T-helper 1 cell (primary cell): Measurements from ENCODE around the gene PEX7.
"Not testable (repeated sequence)": the region's sequence is repeated elsewhere in the genome, so short reads cannot be mapped to it uniquely, and the experiment has no call there.

Experiments
- DNase-seq, 5 donors: peaks; one replicate each; pipeline ENCODE4 v3.0.0-alpha.2; 2012 to 2020

Gene PEX7

DNA sequence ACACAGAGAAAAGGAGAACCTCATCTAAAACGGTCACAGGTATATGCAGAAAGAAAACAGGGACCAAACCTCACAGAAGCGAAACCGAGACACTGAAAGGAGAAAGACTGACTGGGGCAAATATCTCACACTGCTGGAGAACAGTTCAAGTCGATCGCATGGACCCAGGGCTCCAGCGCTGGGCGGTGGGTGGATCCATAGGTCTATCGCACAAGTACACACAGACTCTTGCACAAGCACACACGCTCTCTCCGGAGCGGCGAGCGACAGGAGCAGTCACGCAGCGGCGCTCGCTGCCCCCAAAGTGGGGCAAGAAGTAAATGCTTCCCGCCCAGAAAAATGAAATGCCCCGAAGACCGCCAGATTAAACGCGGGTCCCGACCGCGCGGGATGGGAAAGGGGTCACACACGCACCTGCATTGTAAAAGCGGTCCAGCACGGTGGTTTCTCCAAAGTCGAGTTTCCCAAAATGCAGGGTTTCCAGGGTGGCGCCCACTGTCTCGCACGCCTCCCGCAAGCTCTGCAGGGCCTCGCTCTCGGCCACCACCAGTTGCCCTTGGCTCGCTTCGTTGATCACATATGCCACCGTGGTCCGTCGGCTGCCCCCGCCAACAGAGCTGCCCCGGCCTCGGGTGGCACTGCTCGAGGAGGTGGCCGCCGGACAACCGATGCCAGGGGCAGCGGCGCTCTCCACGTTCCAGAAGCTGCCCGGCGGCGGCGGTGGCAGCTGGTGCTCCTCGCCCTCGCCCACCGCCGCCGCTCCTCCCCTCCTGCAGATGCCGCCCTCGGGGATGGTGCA is 30.9 kb upstream of the PEX7 start:
- peak; percentile 22 to 78 (median 38) for DNase-seq

DNA sequence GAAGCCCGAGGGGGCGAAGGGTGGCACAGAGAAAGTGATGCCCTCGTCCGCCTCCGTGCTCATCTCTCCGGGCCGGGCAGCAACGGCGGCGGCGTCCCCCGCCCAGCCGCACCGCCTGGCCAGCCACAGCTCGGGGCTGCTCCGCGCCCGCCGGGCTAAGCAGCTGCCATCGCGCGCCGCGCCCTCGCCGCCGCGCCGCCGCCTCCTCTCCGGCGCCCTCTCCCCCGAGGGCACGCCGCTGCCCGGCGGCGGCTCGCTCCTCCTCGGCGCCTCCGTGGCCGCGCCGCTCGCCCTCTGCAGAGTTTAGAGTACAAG is 30.3 kb upstream of the PEX7 start:
- peak in 1 of 5 donors; percentile 34 for DNase-seq

- DNase-seq = peak; percentile 84 to 92 (median 90)
Measured at GRCh38 chr6:136792410-136793262, 29.8 kb upstream of the PEX7 start, which contains the start of gene MAP3K5. TSS of gene MAP3K5 (minus strand) at chr6:136792477. CDS start at chr6:136792157, 320 bp downstream.

GRCh38 chr6:136793363-136793762 is 29.0 kb upstream of the PEX7 start:
- DNase-seq = no peak

GRCh38 chr6:136795386-136795785 is 27.0 kb upstream of the PEX7 start:
- no peak for DNase-seq

DNA sequence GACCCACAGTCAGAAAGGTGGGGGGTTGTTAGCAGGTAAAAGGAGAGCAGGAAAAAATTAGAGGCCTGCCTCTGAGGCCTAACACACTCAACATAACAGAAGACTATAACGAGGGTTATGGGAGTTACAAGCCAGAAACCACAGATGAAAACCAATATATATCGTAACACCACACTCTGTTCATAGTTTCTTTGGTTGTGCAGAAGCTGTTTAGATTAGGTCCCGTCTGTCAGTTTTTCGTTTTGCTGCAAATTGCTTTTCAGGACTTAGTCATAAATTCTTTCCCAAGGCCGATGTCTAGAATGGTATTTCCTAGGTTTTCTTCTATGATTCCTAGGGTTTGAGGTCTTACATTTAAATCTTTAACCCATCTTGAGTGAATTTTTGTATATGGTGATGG is 26.4 kb upstream of the PEX7 start:
- DNase-seq = no peak

GRCh38 chr6:136798044-136798443 is 24.3 kb upstream of the PEX7 start:
- no peak for DNase-seq

- DNase-seq = no peak
Measured at GRCh38 chr6:136801581-136801980, 20.8 kb upstream of the PEX7 start.

DNA sequence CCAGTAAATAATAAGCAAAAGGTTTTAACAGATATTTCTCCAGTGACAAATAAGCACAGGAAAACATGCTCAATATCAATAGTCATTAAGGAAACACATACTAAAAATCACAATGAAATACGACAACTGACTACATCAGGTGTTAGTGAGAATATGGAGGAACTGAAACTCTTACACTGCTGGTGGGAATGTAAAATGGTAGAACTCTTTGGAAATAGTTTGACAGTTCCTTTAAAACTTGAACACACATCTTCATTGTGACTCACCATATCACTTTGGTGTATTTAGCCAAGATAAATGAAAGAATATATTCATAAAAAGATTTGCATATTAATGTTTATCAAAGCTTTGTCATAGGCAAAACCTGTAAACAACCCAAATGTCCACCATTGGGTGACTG is 18.8 kb upstream of the PEX7 start:
- DNase-seq = no peak

GRCh38 chr6:136809091-136809860 is 13.1 kb upstream of the PEX7 start:
- no peak for DNase-seq

- no peak for DNase-seq
Measured at GRCh38 chr6:136811272-136811671, 11.1 kb upstream of the PEX7 start.

DNA sequence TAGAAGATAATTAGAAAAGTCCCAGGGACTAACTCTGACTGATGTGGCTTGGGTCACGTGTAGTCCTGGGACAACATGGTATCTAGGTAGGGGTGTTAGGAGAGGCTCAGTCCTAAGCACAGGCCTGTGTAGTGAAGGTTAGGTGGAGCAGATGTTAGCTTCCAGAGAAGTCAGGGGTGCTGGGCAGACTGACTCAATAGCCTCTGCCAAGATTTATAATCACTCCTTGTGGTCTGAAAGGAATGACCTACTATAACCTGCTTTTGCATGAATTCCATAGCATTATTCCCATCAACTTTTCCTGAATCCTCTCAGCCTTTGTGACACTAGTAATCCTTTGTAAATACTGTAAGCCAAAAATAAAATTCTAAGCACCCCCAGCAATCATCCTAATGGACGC is 10.2 kb upstream of the PEX7 start:
- DNase-seq = no peak

- not testable (repeated sequence) for DNase-seq
Measured at GRCh38 chr6:136815608-136816007, 6.8 kb upstream of the PEX7 start.

DNA sequence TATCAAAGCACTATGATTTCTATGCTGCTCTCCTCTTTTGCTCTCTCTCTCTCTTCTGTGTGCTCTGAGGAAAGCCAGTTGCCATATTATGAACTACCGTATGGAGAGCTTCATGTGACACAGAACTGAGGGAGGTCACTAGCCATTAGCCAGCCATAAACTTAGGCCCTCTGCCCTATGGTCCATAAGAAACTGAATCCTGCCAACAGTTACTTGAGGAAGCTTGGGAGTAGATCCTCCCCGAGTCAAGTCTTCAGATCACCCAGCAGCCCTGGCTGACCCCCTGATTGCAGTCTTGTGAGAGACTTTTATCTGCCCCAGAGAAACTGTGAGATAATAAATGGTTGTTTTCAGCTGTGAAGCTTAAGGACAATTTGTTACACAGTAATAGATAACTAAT is 5.7 kb upstream of the PEX7 start:
- DNase-seq = no peak

GRCh38 chr6:136820561-136820960 is 1.8 kb upstream of the PEX7 start:
- no peak for DNase-seq

GRCh38 chr6:136822046-136822375 is 381 bp upstream of the PEX7 start:
- no peak for DNase-seq

DNA sequence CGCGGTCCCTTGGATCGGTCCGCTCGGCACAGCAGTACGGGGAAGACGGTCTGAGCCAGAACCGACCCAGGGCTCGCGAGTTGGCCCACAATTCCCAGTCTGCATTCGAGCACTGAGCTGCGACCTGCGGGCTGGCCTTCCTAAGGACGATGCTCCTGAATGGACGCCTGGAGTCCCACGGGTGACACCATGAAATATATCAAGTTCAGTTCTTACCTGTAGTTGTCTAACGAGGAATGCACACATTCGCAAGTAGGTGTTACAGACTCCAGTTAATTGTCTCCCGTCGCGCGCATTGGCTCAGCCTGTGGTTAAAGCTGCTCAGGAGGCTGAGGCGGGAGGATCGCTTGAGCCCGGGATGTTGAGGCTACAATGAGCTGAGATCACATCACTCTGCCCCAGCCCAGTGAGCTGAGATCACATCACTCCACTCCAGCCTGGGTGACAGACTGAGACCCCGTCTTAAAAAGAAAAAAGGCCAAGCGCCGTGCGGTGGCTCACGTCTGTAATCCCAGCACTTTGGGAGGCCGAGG is 802 bp downstream of the PEX7 start:
- no peak for DNase-seq

GRCh38 chr6:136826216-136826615 is 3.8 kb downstream of the PEX7 start:
- no peak for DNase-seq

DNA sequence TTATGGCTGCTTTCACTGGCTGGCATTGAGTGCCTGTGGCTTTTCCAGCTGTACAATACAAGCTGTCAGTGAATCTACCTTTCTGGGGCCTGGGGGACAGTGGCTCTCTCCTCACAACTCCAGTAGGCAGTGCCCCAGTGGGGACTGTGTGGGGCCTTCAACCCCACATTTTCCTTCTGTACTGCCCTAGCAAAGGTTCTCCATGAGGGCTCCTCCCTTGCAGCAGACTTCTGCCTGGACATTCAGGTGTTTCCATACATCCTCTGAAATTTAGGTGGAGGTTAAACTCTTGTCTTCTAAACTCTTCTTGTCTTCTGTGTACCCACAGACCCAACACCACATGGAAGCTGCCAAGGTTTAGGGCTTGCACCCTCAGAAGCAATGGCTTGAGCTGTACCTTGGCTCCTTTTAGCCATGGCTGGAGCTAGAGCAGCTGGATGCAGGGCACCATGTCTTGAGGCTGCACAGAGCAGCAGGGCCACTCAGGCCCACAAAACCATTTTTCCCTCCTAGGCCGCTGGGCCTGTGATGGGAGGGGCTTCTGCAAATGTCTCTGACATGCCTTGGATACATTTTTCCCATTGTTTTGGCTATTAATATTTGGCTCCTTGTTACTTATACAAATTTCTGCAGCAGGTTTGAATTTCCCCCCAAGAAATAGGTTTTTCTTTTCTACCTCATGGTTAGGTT is 9.6 kb downstream of the PEX7 start:
- DNase-seq = no peak

GRCh38 chr6:136840276-136841001 is 18.0 kb downstream of the PEX7 start:
- DNase-seq = no peak

DNA sequence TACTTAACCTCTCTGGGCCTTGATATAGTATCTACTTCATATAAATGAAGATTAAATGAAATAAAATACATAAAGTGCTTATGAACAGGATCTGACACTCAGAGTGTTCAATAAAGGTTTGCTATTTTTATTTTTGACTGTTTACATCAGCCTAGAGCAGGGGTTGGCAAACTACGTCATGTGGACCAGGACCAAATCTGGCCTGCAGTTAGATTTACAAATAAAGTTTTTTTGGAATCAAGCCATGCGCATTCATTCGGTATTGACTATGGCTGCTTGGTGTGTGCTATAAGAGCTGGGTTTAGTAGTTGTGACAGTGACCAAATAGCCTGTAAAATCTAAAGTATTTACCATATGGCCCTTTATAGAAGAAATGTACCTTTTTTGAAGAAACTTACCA is 20.8 kb downstream of the PEX7 start:
- DNase-seq = no peak

GRCh38 chr6:136846046-136846445 is 23.7 kb downstream of the PEX7 start:
- DNase-seq = peak in 2 of 5 donors; percentile 23 to 55
